HepG2 (cell line): ENCODE measurements around the gene TMEM79. TPM values are rescaled to one million over a fixed set of nuclear protein-coding genes. Genes with fewer than 3 reads are reported as not detected.

Source experiments
- ATM ChIP-seq: fragments of 450-650 bp; IDR thresholded peaks from 2 replicates; pipeline ENCODE4 v1.7.1; 2017; ENCODE audit warnings: mild to moderate bottlenecking, borderline replicate concordance
- CBX1 ChIP-seq: IDR thresholded peaks from one replicate; pipeline ENCODE4 v1.6.1; 2016; ENCODE audit warnings: antibody characterized with exemption, low read depth
- CBX5 ChIP-seq: sonication (generic); formaldehyde crosslinking; IDR thresholded peaks from 2 replicates; pipeline ENCODE4 v1.4.0; 2020; ENCODE audit warnings: missing genetic modification reagents, borderline replicate concordance
- GABPA ChIP-seq, 2 experiments: IDR thresholded peaks; 2 replicates each; pipeline ENCODE4 v1.6.1; 2011 to 2016; ENCODE audit warnings: low read depth in 2 of 2, low read length in 1 of 2, missing biosample characterization in 1 of 2, missing genetic modification characterization in 1 of 2
- PCBP1 ChIP-seq: fragments of 200-400 bp; formaldehyde crosslinking; IDR thresholded peaks from 2 replicates; pipeline ENCODE4 v1.6.1; 2017; ENCODE audit warnings: mild to moderate bottlenecking, low read depth, low read length, borderline replicate concordance
- PHF21A ChIP-seq: sonication (generic); formaldehyde crosslinking; IDR thresholded peaks from 2 replicates; pipeline ENCODE4 v1.5.0; 2020; ENCODE audit warnings: mild to moderate bottlenecking, missing genetic modification reagents
- TBX3 ChIP-seq: fragments of 450-650 bp; IDR thresholded peaks from 2 replicates; pipeline ENCODE4 v1.6.1; 2017; ENCODE audit warnings: antibody characterized with exemption, mild to moderate bottlenecking, inconsistent platforms, borderline replicate concordance
- YEATS4 ChIP-seq: sonication (generic); formaldehyde crosslinking; IDR thresholded peaks from 2 replicates; pipeline ENCODE4 v1.4.0; 2020; ENCODE audit warnings: missing genetic modification reagents, borderline replicate concordance
- ZBTB1 ChIP-seq: sonication (generic); formaldehyde crosslinking; IDR thresholded peaks from 2 replicates; pipeline ENCODE4 v1.4.0; 2020; ENCODE audit warnings: missing genetic modification reagents, borderline replicate concordance
- ZKSCAN1 ChIP-seq: fragments of 150-350 bp; IDR thresholded peaks from 2 replicates; pipeline ENCODE4 v1.6.1; 2014; ENCODE audit warnings: low read length
- ZNF7 ChIP-seq: IDR thresholded peaks from 2 replicates; pipeline ENCODE4 v1.6.1; 2016; ENCODE audit warnings: missing biosample characterization, missing genetic modification reagents
- polyA plus RNA-seq, 8 experiments: library from polyadenylated mRNA; depleted of rRNA in 3 of 8; stranded (reverse) in 7 of 8; unstranded in 1 of 8; fragments of >200 nt; fragmentation: Illumina TruSeq in 4 of 8; extraction: Trizol in 4 of 8; gene quantifications; 2 replicates each; pipeline versions ENCODE4 v1.2.1 to v1.2.3, GENCODE V29; 2011 to 2016; ENCODE audit warnings: low read depth in 4 of 8, missing spikeins in 1 of 8, mixed read lengths in 1 of 8; ENCODE audit not compliant: insufficient read depth in 1 of 8
- total RNA-seq, 5 experiments: library from RNA; depleted of rRNA; stranded (reverse); fragments of >200 nt; fragmentation: Illumina TruSeq; extraction: Trizol; gene quantifications; 2 replicates each; pipeline ENCODE4 v1.2.3, GENCODE V29; 2016; ENCODE audit warnings: low read depth in 1 of 5
- TF ChIP-seq, protein P1 (sequence below): sonication (generic); formaldehyde crosslinking; conservative IDR thresholded peaks from 2 replicates; pipeline ENCODE4 v1.5.0; 2020; ENCODE audit warnings: missing genetic modification reagents
- TF ChIP-seq, protein P2 (sequence below): sonication (generic); formaldehyde crosslinking; IDR thresholded peaks from 2 replicates; pipeline ENCODE4 v1.8.1; 2023; ENCODE audit warnings: missing genetic modification reagents, mild to moderate bottlenecking, borderline replicate concordance
- TF ChIP-seq, protein P3 (sequence below): sonication (generic); formaldehyde crosslinking; IDR thresholded peaks from 2 replicates; pipeline ENCODE4 v1.5.1; 2020; ENCODE audit warnings: mild to moderate bottlenecking, missing genetic modification reagents, moderate library complexity
- TF ChIP-seq, protein P4 (sequence below): sonication (generic); formaldehyde crosslinking; IDR thresholded peaks from 2 replicates; pipeline ENCODE4 v1.5.0; 2020; ENCODE audit warnings: mild to moderate bottlenecking, missing genetic modification reagents
- TF ChIP-seq, protein P5 (sequence below): sonication (generic); formaldehyde crosslinking; IDR thresholded peaks from 2 replicates; pipeline ENCODE4 v1.4.0; 2020; ENCODE audit warnings: missing genetic modification reagents, borderline replicate concordance
- TF ChIP-seq, protein P6 (sequence below): sonication (generic); formaldehyde crosslinking; IDR thresholded peaks from 2 replicates; pipeline ENCODE4 v1.4.0; 2020; ENCODE audit warnings: missing genetic modification reagents
- TF ChIP-seq, protein P7 (sequence below): sonication (generic); formaldehyde crosslinking; IDR thresholded peaks from 2 replicates; pipeline ENCODE4 v1.5.0; 2020; ENCODE audit warnings: missing genetic modification reagents, mild to moderate bottlenecking, borderline replicate concordance

TMEM79 gene
- total and polyA plus RNA-seq, 2 of the 13 experiments (the other 11 are each of a cell fraction or from before 2014, with no cell fraction given): 1.2 to 1.9 TPM

DNA sequence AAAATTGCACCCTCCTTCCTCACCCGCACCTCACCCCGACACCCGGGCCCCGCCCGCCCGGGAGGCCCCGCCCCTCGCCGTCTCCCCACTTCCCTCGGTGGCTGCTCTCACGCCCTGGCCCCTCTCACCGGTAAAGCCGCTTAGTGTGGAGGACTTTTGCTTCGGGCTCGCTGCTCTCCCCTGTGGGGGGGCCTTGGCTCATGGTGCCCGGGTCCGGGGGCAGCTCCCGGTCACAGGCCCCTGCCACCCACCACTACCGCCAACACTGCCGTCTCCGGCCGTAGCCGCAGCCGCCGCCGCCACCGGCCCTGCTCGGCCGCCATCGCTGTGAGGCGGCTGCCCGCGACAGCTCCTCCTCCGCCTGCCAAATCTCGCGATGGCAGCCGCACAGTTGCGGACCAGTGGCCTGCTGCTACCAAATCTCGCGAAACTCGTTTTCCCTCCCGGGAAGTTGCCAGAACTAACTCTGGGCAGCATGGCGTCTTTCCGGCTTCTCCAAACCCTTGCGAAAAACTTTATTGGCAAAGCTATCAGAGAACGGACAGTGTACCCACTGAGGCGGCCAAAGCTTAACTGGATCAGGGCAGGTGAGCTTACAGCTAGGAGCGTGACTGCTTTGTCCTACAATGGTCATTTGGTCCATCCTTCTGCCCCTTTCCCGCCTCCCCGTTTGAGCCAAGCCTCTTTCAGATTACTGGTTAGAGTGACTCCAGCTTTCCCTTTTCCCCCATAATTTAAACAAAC lies 1.5 kb upstream of the TMEM79 start, which contains the start of gene SMG5 (continued):
- TF ChIP-seq, protein P1, sequence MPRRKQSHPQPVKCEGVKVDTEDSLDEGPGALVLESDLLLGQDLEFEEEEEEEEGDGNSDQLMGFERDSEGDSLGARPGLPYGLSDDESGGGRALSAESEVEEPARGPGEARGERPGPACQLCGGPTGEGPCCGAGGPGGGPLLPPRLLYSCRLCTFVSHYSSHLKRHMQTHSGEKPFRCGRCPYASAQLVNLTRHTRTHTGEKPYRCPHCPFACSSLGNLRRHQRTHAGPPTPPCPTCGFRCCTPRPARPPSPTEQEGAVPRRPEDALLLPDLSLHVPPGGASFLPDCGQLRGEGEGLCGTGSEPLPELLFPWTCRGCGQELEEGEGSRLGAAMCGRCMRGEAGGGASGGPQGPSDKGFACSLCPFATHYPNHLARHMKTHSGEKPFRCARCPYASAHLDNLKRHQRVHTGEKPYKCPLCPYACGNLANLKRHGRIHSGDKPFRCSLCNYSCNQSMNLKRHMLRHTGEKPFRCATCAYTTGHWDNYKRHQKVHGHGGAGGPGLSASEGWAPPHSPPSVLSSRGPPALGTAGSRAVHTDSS: no peak
- no peak for TF ChIP-seq ZNF7 (CRISPR knock-in tag)
- TF ChIP-seq, protein P2, sequence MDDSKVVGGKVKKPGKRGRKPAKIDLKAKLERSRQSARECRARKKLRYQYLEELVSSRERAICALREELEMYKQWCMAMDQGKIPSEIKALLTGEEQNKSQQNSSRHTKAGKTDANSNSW (CRISPR knock-in tag): no peak
- 0 out of 2 replicates have a peak, but pooled peaks have one; percentile 83 for TF ChIP-seq CBX5 (CRISPR knock-in tag)
- TF ChIP-seq, protein P3, sequence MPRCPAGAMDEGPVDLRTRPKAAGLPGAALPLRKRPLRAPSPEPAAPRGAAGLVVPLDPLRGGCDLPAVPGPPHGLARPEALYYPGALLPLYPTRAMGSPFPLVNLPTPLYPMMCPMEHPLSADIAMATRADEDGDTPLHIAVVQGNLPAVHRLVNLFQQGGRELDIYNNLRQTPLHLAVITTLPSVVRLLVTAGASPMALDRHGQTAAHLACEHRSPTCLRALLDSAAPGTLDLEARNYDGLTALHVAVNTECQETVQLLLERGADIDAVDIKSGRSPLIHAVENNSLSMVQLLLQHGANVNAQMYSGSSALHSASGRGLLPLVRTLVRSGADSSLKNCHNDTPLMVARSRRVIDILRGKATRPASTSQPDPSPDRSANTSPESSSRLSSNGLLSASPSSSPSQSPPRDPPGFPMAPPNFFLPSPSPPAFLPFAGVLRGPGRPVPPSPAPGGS (CRISPR knock-in tag): no peak
- TF ChIP-seq CBX1: peak; percentile 81
- TF ChIP-seq ZKSCAN1: peak; percentile 81; the same call in 1 of the 2 replicates
- TF ChIP-seq, protein P4, sequence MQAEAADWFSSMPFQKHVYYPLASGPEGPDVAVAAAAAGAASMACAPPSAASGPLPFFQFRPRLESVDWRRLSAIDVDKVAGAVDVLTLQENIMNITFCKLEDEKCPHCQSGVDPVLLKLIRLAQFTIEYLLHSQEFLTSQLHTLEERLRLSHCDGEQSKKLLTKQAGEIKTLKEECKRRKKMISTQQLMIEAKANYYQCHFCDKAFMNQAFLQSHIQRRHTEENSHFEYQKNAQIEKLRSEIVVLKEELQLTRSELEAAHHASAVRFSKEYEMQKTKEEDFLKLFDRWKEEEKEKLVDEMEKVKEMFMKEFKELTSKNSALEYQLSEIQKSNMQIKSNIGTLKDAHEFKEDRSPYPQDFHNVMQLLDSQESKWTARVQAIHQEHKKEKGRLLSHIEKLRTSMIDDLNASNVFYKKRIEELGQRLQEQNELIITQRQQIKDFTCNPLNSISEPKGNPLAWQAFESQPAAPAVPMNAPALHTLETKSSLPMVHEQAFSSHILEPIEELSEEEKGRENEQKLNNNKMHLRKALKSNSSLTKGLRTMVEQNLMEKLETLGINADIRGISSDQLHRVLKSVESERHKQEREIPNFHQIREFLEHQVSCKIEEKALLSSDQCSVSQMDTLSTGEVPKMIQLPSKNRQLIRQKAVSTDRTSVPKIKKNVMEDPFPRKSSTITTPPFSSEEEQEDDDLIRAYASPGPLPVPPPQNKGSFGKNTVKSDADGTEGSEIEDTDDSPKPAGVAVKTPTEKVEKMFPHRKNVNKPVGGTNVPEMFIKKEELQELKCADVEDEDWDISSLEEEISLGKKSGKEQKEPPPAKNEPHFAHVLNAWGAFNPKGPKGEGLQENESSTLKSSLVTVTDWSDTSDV (CRISPR knock-in tag): no peak
- TF ChIP-seq, protein P5, sequence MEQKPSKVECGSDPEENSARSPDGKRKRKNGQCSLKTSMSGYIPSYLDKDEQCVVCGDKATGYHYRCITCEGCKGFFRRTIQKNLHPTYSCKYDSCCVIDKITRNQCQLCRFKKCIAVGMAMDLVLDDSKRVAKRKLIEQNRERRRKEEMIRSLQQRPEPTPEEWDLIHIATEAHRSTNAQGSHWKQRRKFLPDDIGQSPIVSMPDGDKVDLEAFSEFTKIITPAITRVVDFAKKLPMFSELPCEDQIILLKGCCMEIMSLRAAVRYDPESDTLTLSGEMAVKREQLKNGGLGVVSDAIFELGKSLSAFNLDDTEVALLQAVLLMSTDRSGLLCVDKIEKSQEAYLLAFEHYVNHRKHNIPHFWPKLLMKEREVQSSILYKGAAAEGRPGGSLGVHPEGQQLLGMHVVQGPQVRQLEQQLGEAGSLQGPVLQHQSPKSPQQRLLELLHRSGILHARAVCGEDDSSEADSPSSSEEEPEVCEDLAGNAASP (CRISPR knock-in tag): peak; percentile 43
- TF ChIP-seq ATM: no peak
- TF ChIP-seq, protein P6, sequence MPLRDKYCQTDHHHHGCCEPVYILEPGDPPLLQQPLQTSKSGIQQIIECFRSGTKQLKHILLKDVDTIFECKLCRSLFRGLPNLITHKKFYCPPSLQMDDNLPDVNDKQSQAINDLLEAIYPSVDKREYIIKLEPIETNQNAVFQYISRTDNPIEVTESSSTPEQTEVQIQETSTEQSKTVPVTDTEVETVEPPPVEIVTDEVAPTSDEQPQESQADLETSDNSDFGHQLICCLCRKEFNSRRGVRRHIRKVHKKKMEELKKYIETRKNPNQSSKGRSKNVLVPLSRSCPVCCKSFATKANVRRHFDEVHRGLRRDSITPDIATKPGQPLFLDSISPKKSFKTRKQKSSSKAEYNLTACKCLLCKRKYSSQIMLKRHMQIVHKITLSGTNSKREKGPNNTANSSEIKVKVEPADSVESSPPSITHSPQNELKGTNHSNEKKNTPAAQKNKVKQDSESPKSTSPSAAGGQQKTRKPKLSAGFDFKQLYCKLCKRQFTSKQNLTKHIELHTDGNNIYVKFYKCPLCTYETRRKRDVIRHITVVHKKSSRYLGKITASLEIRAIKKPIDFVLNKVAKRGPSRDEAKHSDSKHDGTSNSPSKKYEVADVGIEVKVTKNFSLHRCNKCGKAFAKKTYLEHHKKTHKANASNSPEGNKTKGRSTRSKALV (CRISPR knock-in tag): peak; percentile 50; the same call in 1 of the 2 replicates
- peak; percentile 57 for TF ChIP-seq GABPA (IDR thresholded peaks at IDR 0.05; ENCODE audit: low read depth, low read length)
- peak; percentile 93 for TF ChIP-seq GABPA (CRISPR knock-in tag; IDR thresholded peaks at IDR 0.05; ENCODE audit: low read depth)
- TF ChIP-seq PHF21A: peak; percentile 76; the same call in 1 of the 2 replicates
- TF ChIP-seq ZBTB1 (CRISPR knock-in tag): no peak
- TF ChIP-seq PCBP1: 0 out of 2 replicates have a peak, but pooled peaks have one; percentile 33
- TF ChIP-seq, protein P7, sequence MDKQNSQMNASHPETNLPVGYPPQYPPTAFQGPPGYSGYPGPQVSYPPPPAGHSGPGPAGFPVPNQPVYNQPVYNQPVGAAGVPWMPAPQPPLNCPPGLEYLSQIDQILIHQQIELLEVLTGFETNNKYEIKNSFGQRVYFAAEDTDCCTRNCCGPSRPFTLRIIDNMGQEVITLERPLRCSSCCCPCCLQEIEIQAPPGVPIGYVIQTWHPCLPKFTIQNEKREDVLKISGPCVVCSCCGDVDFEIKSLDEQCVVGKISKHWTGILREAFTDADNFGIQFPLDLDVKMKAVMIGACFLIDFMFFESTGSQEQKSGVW: no peak
- TF ChIP-seq YEATS4 (CRISPR knock-in tag): peak; percentile 84; the same call in 1 of the 2 replicates
- no peak for TF ChIP-seq TBX3
